GM23338 (cell line): Measurements from ENCODE around the gene NCR2.

Experiments
- CREB1 ChIP-seq: fragments of 250-450 bp; sonication (Bioruptor Pico); IDR thresholded peaks from 2 replicates; pipeline ENCODE4 v1.5.0; 2020; ENCODE audit warnings: low read depth, mild to moderate bottlenecking, moderate library complexity
- EZH2 ChIP-seq: fragments of 200-600 bp; sonication (generic); IDR thresholded peaks from one replicate; pipeline ENCODE4 v1.8.0; 2017; ENCODE audit warnings: antibody characterized with exemption, mild to moderate bottlenecking, low read depth; ENCODE audit not compliant: unreplicated experiment
- EZH2phosphoT487 ChIP-seq: fragments of 200-600 bp; sonication (generic); IDR thresholded peaks from one replicate; pipeline ENCODE4 v1.8.1; 2018; ENCODE audit warnings: antibody characterized with exemption; ENCODE audit not compliant: unreplicated experiment
- JUNB ChIP-seq: IDR thresholded peaks from one replicate; pipeline ENCODE4 v1.6.1; 2016; ENCODE audit warnings: antibody characterized with exemption; ENCODE audit not compliant: unreplicated experiment
- POLR2AphosphoS5 ChIP-seq: IDR thresholded peaks from 2 replicates; pipeline ENCODE4 v1.6.1; 2016; ENCODE audit warnings: antibody characterized with exemption, low read depth
- STAT1 ChIP-seq: IDR thresholded peaks from one replicate; pipeline ENCODE4 v1.6.1; 2016; ENCODE audit warnings: antibody characterized with exemption; ENCODE audit not compliant: unreplicated experiment
- ZNF114 ChIP-seq: fragments of 250-450 bp; sonication (Bioruptor Pico); IDR thresholded peaks from 2 replicates; pipeline ENCODE4 v1.5.0; 2020; ENCODE audit warnings: mild to moderate bottlenecking, moderate library complexity
- ZNF331 ChIP-seq: fragments of 250-450 bp; sonication (Bioruptor Pico); IDR thresholded peaks from 2 replicates; pipeline ENCODE4 v1.5.0; 2020; ENCODE audit warnings: low read depth, mild to moderate bottlenecking, moderate library complexity
- TF ChIP-seq, protein P1 (sequence below), 2 experiments: fragments of 200-600 bp in 1 of 2; sonication (generic) in 1 of 2; conservative IDR thresholded peaks; 2 replicates each; pipeline versions ENCODE4 v1.5.1 to v1.6.1; 2016 to 2017; ENCODE audit warnings: antibody characterized with exemption in 2 of 2, low read depth in 2 of 2, mild to moderate bottlenecking in 2 of 2, moderate library complexity in 1 of 2
- TF ChIP-seq, protein P2 (sequence below): IDR thresholded peaks from one replicate; pipeline ENCODE4 v1.6.1; 2018; ENCODE audit warnings: antibody characterized with exemption; ENCODE audit not compliant: unreplicated experiment
- TF ChIP-seq, protein P3 (sequence below): IDR thresholded peaks from 2 replicates; pipeline ENCODE4 v1.6.1; 2016; ENCODE audit warnings: antibody characterized with exemption

DNA sequence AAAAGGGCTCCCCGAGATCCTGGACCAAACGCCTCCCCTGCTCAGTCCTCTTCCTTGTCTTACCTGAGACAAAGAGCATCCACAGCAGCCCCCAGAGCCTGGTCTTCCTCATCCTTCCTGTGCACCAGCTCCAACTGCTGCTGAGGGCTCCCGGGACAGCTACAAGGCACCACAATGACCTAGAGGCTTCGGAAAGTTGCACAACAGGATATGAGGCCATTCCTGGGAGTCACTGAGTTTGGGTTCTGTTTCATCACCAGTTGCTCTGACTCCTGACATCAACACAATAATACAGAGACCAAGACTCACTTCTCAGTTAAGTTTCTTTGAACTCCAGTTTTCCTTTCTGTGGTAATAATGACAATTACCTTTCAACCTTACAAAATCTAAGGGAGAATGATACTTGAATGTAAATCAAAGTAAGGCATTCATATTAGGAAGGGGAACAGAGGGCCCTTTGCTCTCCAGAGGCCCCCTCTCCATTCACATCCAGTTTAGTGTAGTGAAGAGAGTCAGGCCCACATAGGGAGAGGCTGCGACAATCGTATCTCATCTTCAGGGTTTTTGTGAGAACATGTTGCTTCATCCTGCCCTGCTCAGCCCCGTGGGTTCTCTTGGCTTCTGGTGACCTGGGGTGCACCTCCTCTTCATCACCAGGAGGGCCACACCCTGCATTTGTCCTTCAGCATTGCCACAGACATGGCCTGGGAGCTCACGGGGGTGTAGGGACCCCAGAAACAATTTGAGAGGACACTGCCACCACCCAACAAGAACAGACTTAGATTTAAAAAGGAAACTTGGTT lies 48.7 kb upstream of the NCR2 start, which contains the start of gene TREM1:
- TF ChIP-seq POLR2AphosphoS5 (no peak), ZNF331 (CRISPR knock-in tag) (no peak), ZNF114 (no peak), EZH2phosphoT487 (no peak), STAT1 (no peak), JUNB (no peak), CREB1 (CRISPR knock-in tag) (no peak), EZH2 (no peak)
- TF ChIP-seq, protein P1, sequence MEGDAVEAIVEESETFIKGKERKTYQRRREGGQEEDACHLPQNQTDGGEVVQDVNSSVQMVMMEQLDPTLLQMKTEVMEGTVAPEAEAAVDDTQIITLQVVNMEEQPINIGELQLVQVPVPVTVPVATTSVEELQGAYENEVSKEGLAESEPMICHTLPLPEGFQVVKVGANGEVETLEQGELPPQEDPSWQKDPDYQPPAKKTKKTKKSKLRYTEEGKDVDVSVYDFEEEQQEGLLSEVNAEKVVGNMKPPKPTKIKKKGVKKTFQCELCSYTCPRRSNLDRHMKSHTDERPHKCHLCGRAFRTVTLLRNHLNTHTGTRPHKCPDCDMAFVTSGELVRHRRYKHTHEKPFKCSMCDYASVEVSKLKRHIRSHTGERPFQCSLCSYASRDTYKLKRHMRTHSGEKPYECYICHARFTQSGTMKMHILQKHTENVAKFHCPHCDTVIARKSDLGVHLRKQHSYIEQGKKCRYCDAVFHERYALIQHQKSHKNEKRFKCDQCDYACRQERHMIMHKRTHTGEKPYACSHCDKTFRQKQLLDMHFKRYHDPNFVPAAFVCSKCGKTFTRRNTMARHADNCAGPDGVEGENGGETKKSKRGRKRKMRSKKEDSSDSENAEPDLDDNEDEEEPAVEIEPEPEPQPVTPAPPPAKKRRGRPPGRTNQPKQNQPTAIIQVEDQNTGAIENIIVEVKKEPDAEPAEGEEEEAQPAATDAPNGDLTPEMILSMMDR (conservative IDR thresholded peaks at IDR 0.05; ENCODE audit: low read depth in 2 of 2): no peak
- TF ChIP-seq, protein P2, sequence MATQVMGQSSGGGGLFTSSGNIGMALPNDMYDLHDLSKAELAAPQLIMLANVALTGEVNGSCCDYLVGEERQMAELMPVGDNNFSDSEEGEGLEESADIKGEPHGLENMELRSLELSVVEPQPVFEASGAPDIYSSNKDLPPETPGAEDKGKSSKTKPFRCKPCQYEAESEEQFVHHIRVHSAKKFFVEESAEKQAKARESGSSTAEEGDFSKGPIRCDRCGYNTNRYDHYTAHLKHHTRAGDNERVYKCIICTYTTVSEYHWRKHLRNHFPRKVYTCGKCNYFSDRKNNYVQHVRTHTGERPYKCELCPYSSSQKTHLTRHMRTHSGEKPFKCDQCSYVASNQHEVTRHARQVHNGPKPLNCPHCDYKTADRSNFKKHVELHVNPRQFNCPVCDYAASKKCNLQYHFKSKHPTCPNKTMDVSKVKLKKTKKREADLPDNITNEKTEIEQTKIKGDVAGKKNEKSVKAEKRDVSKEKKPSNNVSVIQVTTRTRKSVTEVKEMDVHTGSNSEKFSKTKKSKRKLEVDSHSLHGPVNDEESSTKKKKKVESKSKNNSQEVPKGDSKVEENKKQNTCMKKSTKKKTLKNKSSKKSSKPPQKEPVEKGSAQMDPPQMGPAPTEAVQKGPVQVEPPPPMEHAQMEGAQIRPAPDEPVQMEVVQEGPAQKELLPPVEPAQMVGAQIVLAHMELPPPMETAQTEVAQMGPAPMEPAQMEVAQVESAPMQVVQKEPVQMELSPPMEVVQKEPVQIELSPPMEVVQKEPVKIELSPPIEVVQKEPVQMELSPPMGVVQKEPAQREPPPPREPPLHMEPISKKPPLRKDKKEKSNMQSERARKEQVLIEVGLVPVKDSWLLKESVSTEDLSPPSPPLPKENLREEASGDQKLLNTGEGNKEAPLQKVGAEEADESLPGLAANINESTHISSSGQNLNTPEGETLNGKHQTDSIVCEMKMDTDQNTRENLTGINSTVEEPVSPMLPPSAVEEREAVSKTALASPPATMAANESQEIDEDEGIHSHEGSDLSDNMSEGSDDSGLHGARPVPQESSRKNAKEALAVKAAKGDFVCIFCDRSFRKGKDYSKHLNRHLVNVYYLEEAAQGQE: no peak
- TF ChIP-seq, protein P3, sequence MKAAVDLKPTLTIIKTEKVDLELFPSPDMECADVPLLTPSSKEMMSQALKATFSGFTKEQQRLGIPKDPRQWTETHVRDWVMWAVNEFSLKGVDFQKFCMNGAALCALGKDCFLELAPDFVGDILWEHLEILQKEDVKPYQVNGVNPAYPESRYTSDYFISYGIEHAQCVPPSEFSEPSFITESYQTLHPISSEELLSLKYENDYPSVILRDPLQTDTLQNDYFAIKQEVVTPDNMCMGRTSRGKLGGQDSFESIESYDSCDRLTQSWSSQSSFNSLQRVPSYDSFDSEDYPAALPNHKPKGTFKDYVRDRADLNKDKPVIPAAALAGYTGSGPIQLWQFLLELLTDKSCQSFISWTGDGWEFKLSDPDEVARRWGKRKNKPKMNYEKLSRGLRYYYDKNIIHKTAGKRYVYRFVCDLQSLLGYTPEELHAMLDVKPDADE: no peak
